GM23338 (cell line): ENCODE data around the gene F2RL2. TPM values are rescaled to one million over a fixed set of nuclear protein-coding genes. Genes with fewer than 3 reads are reported as not detected.
A peak's percentile ranks its signal among the peaks of the same experiment; 100 is the strongest.

Experiments used
- ATAC-seq: fragments of 200-7000 bp; cut with Tn5 transposase; 3 replicates; pipeline ENCODE4 v1.9.1; 2020
- DNase-seq: peaks from one replicate; pipeline ENCODE4 v3.0.0-alpha.2; 2015; ENCODE audit warnings: low spot score
- H2AFZ ChIP-seq: fragments of 200-600 bp; sonication (generic); 2 replicates; pipeline ENCODE4 v1.8.0; 2016; ENCODE audit warnings: antibody characterized with exemption, mild to moderate bottlenecking, moderate library complexity
- H3F3A ChIP-seq: fragments of 200-600 bp; sonication (generic); replicated peaks from 2 replicates; pipeline ENCODE4 v1.8.0; 2017; ENCODE audit warnings: antibody characterized with exemption, mixed run types, low read depth
- H3K27ac ChIP-seq: fragments of 200-600 bp; sonication (generic); 2 replicates; pipeline ENCODE4 v1.6.1; 2016; ENCODE audit warnings: low read depth
- H3K27me3 ChIP-seq: fragments of 200-600 bp; sonication (generic); 2 replicates; pipeline ENCODE4 v1.8.0; 2016; ENCODE audit warnings: mild to moderate bottlenecking, mixed run types, moderate library complexity; ENCODE audit not compliant: insufficient read depth
- H3K36me3 ChIP-seq: fragments of 200-600 bp; sonication (generic); 2 replicates; pipeline ENCODE4 v1.8.0; 2016; ENCODE audit warnings: mild to moderate bottlenecking; ENCODE audit not compliant: insufficient read depth
- H3K4me1 ChIP-seq: fragments of 200-600 bp; sonication (generic); 2 replicates; pipeline ENCODE4 v1.8.0; 2016; ENCODE audit warnings: mild to moderate bottlenecking, moderate library complexity; ENCODE audit not compliant: insufficient read depth
- H3K4me2 ChIP-seq: fragments of 200-600 bp; sonication (generic); 2 replicates; pipeline ENCODE4 v1.7.1; 2017; ENCODE audit warnings: mixed run types
- H3K4me3 ChIP-seq: fragments of 200-600 bp; sonication (generic); 2 replicates; pipeline ENCODE4 v1.6.1; 2016; ENCODE audit warnings: mixed run types
- H3K79me2 ChIP-seq: fragments of 200-600 bp; sonication (generic); replicated peaks from 2 replicates; pipeline ENCODE4 v1.8.0; 2017; ENCODE audit warnings: mild to moderate bottlenecking; ENCODE audit not compliant: insufficient read depth
- H3K9me2 ChIP-seq: fragments of 200-600 bp; sonication (generic); 2 replicates; pipeline ENCODE4 v1.8.0; 2017; ENCODE audit not compliant: insufficient read depth
- H4K20me1 ChIP-seq: fragments of 200-600 bp; sonication (generic); replicated peaks from 2 replicates; pipeline ENCODE4 v1.8.0; 2017; ENCODE audit warnings: mild to moderate bottlenecking; ENCODE audit not compliant: insufficient read depth
- H3K27ac Mint-ChIP-seq: 2 replicates; pipeline ENCODE4 v1.8.0; 2020; ENCODE audit warnings: inconsistent platforms, mild to moderate bottlenecking, moderate library complexity, mixed read lengths
- H3K27me3 Mint-ChIP-seq: 3 replicates; pipeline ENCODE4 v1.8.0; 2022; ENCODE audit warnings: low read depth, mild to moderate bottlenecking, moderate library complexity, mixed read lengths, inconsistent platforms; ENCODE audit not compliant: insufficient read depth, poor library complexity
- H3K36me3 Mint-ChIP-seq: 3 replicates; pipeline ENCODE4 v1.8.0; 2021; ENCODE audit warnings: low read depth, mild to moderate bottlenecking, inconsistent platforms, moderate library complexity, mixed read lengths
- H3K4me1 Mint-ChIP-seq: 3 replicates; pipeline ENCODE4 v1.8.0; 2020; ENCODE audit warnings: mild to moderate bottlenecking, inconsistent platforms, mixed read lengths
- H3K4me3 Mint-ChIP-seq: 3 replicates; pipeline ENCODE4 v1.8.0; 2021; ENCODE audit warnings: moderate library complexity, mild to moderate bottlenecking, inconsistent platforms, mixed read lengths
- H3K9me3 Mint-ChIP-seq: 3 replicates; pipeline ENCODE4 v1.8.0; 2020; ENCODE audit warnings: moderate library complexity, mild to moderate bottlenecking, inconsistent platforms, mixed read lengths
- ZNF462 ChIP-seq: fragments of 250-450 bp; sonication (Bioruptor Pico); IDR thresholded peaks from 2 replicates; pipeline ENCODE4 v1.5.0; 2020; ENCODE audit warnings: mild to moderate bottlenecking, moderate library complexity
- polyA plus RNA-seq: library from polyadenylated mRNA; unstranded; fragments of >200 nt; fragmentation: Nextera tagmentation; extraction: Ambion mirVana; gene quantifications from 2 replicates; pipeline ENCODE4 v1.2.1, GENCODE V29; 2016
- total RNA-seq: library from RNA; depleted of rRNA; stranded (reverse); fragments of >200 nt; shearing (Covaris generic); gene quantifications from 2 replicates; pipeline ENCODE4 v1.2.3, GENCODE V29; 2014

Gene F2RL2
- total and polyA plus RNA-seq, 2 experiments from 2014 or later: 0.42 to 0.70 TPM

GRCh38 chr5:76626738-76627137, 3.5 kb upstream of the F2RL2 start (continued):
- TF ChIP-seq ZNF462 (CRISPR knock-in tag): no peak

- TF ChIP-seq ZNF462 (CRISPR knock-in tag): no peak
- Histone ChIP-seq H3K9me2 (no peaks in the 10 kb centered on the region), H3K27me3 (no peaks in the 10 kb centered on the region), H2AFZ (no peak overlapping the region), H3K79me2 (no peaks in the 10 kb centered on the region), H3F3A (no peaks in the 10 kb centered on the region), H4K20me1 (no peaks in the 10 kb centered on the region), H3K27ac (no peak overlapping the region), H3K4me3 (no peak overlapping the region), H3K4me1 (peaks cover 21% of the 10 kb centered on the region; the same call in 1 of the 2 replicates), H3K36me3 (no peaks in the 10 kb centered on the region), H3K4me2 (no peak overlapping the region)
- no peak overlapping the region for H3K4me3 Mint-ChIP-seq
- ATAC-seq (no peak), DNase-seq (no peak)
- H3K36me3 Mint-ChIP-seq: peaks cover 3% of the 10 kb centered on the region; the same call in 1 of the 3 replicates
- H3K27ac Mint-ChIP-seq: peak overlapping the region; percentile 29; the same call in 1 of the 2 replicates
- peaks cover 37% of the 10 kb centered on the region for H3K4me1 Mint-ChIP-seq
- H3K9me3 Mint-ChIP-seq: no peaks in the 10 kb centered on the region
- no peaks in the 10 kb centered on the region for H3K27me3 Mint-ChIP-seq
Observed at GRCh38 chr5:76625087-76625815, 2.0 kb upstream of the F2RL2 start.
